Activated CD4-positive, alpha-beta memory T cell treated with anti-CD3 and anti-CD28 coated beads for 36 hours (primary cell): Measurements from ENCODE around the gene PPDPF. TPM values are rescaled to one million over a fixed set of nuclear protein-coding genes. Genes with fewer than 3 reads are reported as not detected.

Experiments used
- CTCF ChIA-PET: fragments of 350-600 bp; sonication (Branson Sonifier 250); formaldehyde crosslinking; loops from one replicate; lab custom pipeline; 2021; ENCODE audit warnings: antibody characterized with exemption, inconsistent platforms; lab: Charles Lee
- POLR2A ChIA-PET: fragments of 350-600 bp; sonication (Branson Sonifier 250); formaldehyde crosslinking; loops from one replicate; lab custom pipeline; 2021; ENCODE audit warnings: antibody characterized with exemption; lab: Charles Lee
- DNase-seq: peaks from one replicate; pipeline ENCODE4 v3.0.0-alpha.2; 2020
- H3K27ac Mint-ChIP-seq: one replicate; pipeline ENCODE4 v1.8.0; 2021; ENCODE audit warnings: mixed read lengths
- H3K27me3 Mint-ChIP-seq: one replicate; pipeline ENCODE4 v1.8.0; 2021; ENCODE audit warnings: mixed read lengths
- H3K36me3 Mint-ChIP-seq: one replicate; pipeline ENCODE4 v1.8.0; 2021; ENCODE audit warnings: mixed read lengths
- H3K4me1 Mint-ChIP-seq: one replicate; pipeline ENCODE4 v1.8.0; 2021; ENCODE audit warnings: low read depth, mixed read lengths
- H3K4me3 Mint-ChIP-seq: one replicate; pipeline ENCODE4 v1.8.0; 2021; ENCODE audit warnings: mild to moderate bottlenecking, mixed read lengths
- H3K9me3 Mint-ChIP-seq: one replicate; pipeline ENCODE4 v1.8.0; 2021; ENCODE audit warnings: mixed read lengths
- intact Hi-C: fragments of 100-400 bp; cut with micrococcal nuclease; formaldehyde crosslinking; loops from one replicate; pipeline ENCODE4 v1.15.1; 2023
- total RNA-seq, 2 experiments: library from RNA; stranded (reverse); gene quantifications; one replicate each; pipeline ENCODE4 v1.2.3, GENCODE V29; 2021

PPDPF gene
- total RNA-seq, 2 experiments from 2014 or later = 191 to 201 TPM

DNA sequence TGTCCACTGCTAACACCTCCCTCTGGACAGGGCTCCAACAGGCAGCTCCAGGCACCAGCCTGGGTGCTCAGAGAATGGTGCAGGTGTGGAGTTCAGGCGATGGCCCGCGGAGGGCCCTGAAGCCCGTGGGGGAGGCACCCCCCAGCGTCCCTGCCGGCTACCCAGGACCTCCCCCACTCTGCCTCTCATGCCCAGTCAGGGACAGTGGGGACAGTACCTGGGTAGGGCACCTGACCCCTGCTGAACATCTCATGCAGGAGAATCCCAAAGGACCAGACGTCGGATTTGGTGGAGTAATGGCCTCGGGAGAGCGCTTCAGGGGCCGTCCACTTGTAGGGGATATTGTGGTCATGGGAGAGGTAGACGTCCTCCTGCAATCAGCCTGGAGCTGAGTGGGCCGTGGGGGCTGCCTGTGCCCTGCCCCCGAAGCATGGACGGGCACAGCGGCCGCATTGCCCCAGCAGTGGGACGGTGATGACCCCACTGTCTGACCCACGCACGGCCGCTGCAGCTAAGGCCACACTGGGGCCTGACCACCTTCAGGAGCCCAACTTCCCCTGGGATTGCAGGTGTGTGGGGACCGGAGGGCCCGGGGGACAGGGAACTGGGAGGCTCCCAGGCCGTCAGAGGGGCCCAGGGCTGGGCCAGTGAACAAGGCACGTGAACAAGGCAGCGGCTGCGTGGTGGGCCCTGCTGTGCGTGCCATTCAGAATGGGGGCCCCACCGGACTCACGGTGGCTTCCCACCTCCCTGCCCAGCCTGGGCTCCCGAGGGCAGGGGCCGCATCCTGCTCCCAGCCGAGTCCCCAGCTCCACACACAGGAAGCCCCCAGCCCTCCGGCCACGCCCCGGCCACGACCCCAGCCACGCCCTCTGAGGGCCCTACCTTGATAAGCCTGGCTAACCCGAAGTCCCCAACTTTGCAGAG, 9.6 kb downstream of the PPDPF start:
- intact Hi-C loops = loop anchor here (10.0 kb wide), 1 partner anchor 535 kb away; the partner anchor contains the start of gene TCEA2

DNA sequence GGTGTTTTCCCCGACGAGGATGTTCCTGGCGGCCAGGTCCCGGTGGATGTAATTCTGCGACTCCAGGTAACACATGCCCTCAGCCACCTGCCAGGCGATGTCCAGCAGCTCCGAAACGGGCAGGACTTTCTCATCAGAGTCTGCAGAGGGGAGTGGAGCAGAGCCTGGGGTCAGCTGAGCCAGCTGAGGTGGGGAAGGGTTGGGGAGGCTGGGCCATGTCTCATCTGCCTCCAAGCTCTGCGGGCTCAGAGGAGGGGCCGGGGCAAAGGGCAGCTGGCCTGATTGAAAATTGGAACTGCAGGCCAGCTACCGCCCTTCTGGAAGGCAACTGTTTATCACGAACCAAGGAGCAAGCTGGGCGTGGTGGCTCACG, 10.2 kb downstream of the PPDPF start:
- CTCF ChIA-PET = no interaction called here
- no peaks in the 10 kb centered on the region for H3K9me3 Mint-ChIP-seq
- H3K36me3 Mint-ChIP-seq = no peaks in the 10 kb centered on the region
- intact Hi-C loops = loop anchor here (10.0 kb wide), 1 partner anchor 534 kb away; the partner anchor contains the start of gene TCEA2
- H3K27me3 Mint-ChIP-seq = no peaks in the 10 kb centered on the region
- POLR2A ChIA-PET = no interaction called here
- H3K4me3 Mint-ChIP-seq = no peak overlapping the region
- no peak for DNase-seq
- H3K4me1 Mint-ChIP-seq = peaks cover 17% of the 10 kb centered on the region
- no peak overlapping the region for H3K27ac Mint-ChIP-seq

More for the DNA sequence above, 9.6 kb downstream of the PPDPF start:
- Mint-ChIP-seq H3K9me3 (no peaks in the 10 kb centered on the region), H3K36me3 (no peaks in the 10 kb centered on the region), H3K4me1 (peaks cover 17% of the 10 kb centered on the region), H3K27ac (no peak overlapping the region), H3K4me3 (no peak overlapping the region), H3K27me3 (no peaks in the 10 kb centered on the region)
- ChIA-PET CTCF (interaction anchor here (0.6 kb wide), 1 partner anchor 88 kb away, joined by 3 read pairs; no protein-coding TSS in a partner anchor), POLR2A (interaction anchor here (2.0 to 2.1 kb wide), 2 partner anchors 8 to 9 kb away, joined by 8 to 12 read pairs; partner anchors contain the start of genes PPDPF and PTK6)
- no peak for DNase-seq

DNA sequence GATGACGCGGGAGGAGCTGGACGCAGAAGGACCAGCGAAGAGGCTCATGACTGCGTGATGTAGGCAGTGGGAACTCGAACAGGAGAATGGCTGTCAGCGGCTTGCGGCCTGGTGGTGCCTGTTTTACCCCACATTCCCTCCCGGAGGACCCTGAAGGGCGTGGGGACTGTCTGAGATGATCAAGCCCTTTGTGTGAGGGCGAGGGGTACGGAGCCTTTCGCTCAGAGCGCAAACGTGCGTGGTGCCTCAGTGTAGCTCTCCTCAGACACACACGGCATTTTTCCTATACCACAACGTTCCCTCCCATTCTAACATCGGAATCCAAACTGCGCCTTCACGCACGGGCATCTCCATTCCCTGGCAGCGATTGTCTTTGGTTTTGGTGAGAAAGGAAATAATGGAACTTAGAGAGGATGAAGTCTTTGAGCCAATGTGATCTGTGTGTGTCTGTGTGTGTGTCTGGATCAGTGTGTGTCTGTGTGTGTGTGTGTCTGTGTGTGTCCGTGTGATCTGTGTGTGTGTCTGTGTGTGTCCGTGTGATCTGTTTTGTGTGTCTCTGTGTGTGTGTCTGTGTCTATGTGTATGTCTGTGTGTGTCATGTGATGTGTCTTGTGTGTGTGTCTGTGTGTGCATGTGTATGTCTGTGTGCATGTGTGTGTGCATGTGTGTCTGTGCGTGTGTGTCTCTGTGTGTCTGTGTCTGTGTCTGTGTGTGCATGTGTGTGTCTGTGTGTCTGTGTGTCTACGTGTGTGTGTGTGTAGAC, 11.3 kb downstream of the PPDPF start:
- CTCF ChIA-PET = no interaction called here
- DNase-seq = no peak
- H3K4me1 Mint-ChIP-seq = peaks cover 22% of the 10 kb centered on the region
- intact Hi-C loops = loop anchor here (10.0 kb wide), 1 partner anchor 533 kb away; the partner anchor contains the start of gene TCEA2
- POLR2A ChIA-PET = no interaction called here
- H3K27me3 Mint-ChIP-seq = no peaks in the 10 kb centered on the region
- H3K36me3 Mint-ChIP-seq = no peaks in the 10 kb centered on the region
- H3K27ac Mint-ChIP-seq = no peak overlapping the region
- no peak overlapping the region for H3K4me3 Mint-ChIP-seq
- no peaks in the 10 kb centered on the region for H3K9me3 Mint-ChIP-seq

DNA sequence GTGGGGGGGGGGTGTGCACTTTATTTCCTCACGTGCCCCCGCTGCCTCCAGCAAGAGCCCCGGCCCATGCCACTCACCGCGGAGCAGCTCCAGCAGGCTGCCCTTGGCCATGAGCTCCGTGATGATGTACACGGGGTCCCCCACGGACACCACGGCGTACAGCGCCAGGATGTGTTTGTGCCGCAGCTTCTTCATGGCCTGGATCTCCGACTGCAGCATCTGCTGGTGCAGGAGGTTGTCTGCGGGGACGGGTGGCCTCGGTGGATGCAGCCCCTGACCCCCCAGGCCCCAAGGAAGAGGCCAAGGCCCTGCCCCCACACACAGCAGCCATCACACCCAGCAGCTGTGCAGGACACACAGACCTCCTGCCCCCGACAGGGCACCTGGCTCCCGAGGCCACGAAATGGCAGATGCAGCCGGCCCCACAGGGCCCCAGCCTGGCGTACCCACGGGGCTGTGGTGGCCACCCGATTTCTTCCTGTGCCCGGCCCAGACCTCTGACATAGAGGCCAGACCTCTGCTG, 11.9 kb downstream of the PPDPF start:
- Mint-ChIP-seq H3K27ac (no peak overlapping the region), H3K9me3 (no peaks in the 10 kb centered on the region), H3K36me3 (no peaks in the 10 kb centered on the region), H3K27me3 (no peaks in the 10 kb centered on the region), H3K4me1 (peaks cover 22% of the 10 kb centered on the region), H3K4me3 (no peak overlapping the region)
- intact Hi-C loops = loop anchor here (10.0 kb wide), 1 partner anchor 532 kb away; the partner anchor contains the start of gene TCEA2
- CTCF ChIA-PET = no interaction called here
- no peak for DNase-seq
- POLR2A ChIA-PET = no interaction called here

DNA sequence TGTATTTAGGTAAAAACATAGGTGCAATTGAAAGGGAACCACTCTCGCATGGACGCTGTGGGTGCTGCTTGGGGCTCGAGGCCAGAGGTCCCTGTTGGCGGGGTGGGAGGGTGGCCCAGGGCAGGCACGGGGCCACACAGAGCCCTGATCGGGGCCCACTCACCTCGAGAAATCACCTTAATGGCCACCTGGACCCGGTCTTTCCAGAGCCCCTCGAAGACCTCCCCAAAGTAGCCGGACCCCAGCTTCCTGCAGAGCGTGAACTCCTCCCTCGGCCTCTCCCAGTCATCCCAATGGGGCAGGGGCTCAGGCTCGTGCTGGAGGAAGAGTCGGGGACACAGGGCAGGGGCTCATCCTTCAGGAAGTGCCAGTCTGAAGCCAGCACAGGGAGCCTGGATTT, 12.8 kb downstream of the PPDPF start:
- ChIA-PET CTCF (no interaction called here), POLR2A (no interaction called here)
- H3K9me3 Mint-ChIP-seq = no peaks in the 10 kb centered on the region

DNA sequence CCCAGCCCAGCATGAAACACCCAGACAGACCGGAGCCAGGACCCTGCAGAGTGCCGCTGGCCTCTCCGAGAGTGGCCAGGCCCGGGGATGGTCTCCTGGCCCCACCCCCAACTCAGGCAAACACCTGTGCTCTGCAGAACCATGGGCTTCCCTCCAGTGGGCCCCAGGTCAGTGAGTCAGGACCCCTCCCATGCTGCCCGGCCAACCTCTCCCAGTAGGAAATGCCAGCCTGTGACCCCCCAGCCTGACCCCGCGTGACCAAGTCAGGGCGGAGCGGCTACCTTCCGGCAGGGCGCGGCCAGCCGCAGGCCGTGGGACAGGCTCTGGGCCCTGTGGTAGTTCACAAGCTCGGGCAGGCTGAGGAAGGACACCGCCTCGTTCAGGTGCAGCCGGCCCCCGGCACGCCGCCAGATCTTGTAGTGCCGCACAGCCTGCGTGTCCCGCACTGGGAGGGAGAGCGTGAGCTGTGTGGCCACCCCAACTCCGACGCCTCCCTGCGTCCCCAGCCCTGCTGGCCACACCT, 13.4 kb downstream of the PPDPF start:
- H3K27me3 Mint-ChIP-seq = no peaks in the 10 kb centered on the region
- H3K4me3 Mint-ChIP-seq = no peak overlapping the region
- intact Hi-C loops = loop anchor here (10.0 kb wide), 1 partner anchor 531 kb away; the partner anchor contains the start of gene TCEA2
- H3K36me3 Mint-ChIP-seq = no peaks in the 10 kb centered on the region
- no peak for DNase-seq
- H3K4me1 Mint-ChIP-seq = peaks cover 15% of the 10 kb centered on the region
- CTCF ChIA-PET = no interaction called here
- POLR2A ChIA-PET = interaction anchor here (5.8 kb wide), 1 partner anchor 12 kb away, joined by 55 read pairs; the partner anchor contains the start of gene PPDPF
- no peaks in the 10 kb centered on the region for H3K9me3 Mint-ChIP-seq
- H3K27ac Mint-ChIP-seq = no peak overlapping the region

More for the DNA sequence above, 12.8 kb downstream of the PPDPF start:
- no peaks in the 10 kb centered on the region for H3K36me3 Mint-ChIP-seq
- no peak overlapping the region for H3K27ac Mint-ChIP-seq
- H3K27me3 Mint-ChIP-seq = no peaks in the 10 kb centered on the region
- intact Hi-C loops = loop anchor here (10.0 kb wide), 1 partner anchor 531 kb away; the partner anchor contains the start of gene TCEA2
- no peak for DNase-seq
- H3K4me1 Mint-ChIP-seq = peaks cover 20% of the 10 kb centered on the region
- H3K4me3 Mint-ChIP-seq = no peak overlapping the region

DNA sequence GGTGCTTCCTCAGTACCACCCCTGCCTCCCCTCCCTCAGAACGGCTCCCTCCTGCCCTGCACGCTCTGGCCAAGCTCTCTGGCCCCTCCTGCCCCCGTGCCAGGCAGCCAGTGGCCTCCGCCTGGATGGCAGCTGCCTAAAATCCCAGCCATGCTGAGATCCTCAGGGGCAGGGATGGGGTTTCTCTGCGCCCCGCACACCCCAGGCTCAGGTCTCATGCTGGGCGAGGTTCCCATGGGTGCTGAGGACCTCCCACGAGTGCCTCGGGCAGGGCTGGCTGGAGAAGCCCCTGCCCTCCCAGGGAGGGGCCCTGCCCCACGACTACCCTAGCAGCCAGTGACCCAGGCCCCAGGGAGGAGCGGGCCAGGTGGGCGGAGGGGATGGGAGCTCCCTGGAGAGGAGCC, 13.9 kb downstream of the PPDPF start:
- Mint-ChIP-seq H3K4me3 (no peak overlapping the region), H3K4me1 (peaks cover 12% of the 10 kb centered on the region), H3K9me3 (no peaks in the 10 kb centered on the region), H3K27ac (no peak overlapping the region), H3K36me3 (no peaks in the 10 kb centered on the region), H3K27me3 (no peaks in the 10 kb centered on the region)
- no peak for DNase-seq
- intact Hi-C loops = loop anchor here (10.0 kb wide), 1 partner anchor 530 kb away; the partner anchor contains the start of gene TCEA2
- ChIA-PET CTCF (no interaction called here), POLR2A (interaction anchor here (5.8 kb wide), 1 partner anchor 13 kb away, joined by 55 read pairs; the partner anchor contains the start of gene PPDPF)

DNA sequence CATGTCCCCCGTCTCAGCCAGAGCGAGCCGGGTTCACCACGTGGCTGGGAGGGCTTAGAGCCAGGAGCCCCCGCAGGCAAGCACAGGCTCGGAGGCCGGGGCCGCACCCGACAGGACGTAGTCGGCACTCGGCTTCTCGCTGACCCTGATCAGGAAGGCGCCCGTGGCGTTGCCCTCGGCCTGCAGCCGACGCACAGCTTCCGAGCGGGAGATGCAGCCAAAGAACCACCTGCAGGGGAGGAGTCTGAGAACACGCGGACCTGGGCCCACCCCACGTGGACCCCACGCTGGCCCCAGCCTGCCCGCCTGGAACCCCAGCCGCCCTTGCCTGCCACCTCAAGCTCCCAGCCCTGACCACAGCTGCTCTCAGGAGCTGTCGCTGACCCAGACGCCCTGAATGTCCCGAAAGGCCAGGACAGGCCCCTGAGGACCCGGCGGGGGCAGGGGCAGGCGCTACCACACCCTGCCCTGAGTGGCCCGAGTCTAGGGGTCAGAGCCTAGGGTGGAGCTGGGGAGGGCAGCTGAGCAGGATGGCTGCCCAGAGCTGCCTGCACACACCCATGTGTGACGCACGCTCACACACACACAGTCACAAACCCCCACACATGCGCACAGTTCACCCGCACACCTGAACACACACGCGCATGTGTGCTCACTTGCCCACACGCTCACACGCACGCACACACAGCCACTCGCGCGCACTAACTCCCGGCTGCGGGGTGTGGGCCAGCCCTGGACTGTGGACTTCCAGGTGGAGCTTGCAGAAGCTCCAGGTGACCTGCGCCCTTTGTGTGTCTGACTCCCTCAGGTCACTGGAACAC, 14.5 kb downstream of the PPDPF start:
- Mint-ChIP-seq H3K27me3 (no peaks in the 10 kb centered on the region), H3K27ac (no peak overlapping the region), H3K36me3 (no peaks in the 10 kb centered on the region), H3K9me3 (no peaks in the 10 kb centered on the region), H3K4me3 (no peak overlapping the region), H3K4me1 (peaks cover 12% of the 10 kb centered on the region)
- DNase-seq = no peak
- intact Hi-C loops = loop anchor here (5.0 to 10.0 kb wide), 6 partner anchors 102 to 530 kb away; partner anchors contain the start of genes PRPF6, TCEA2, TNFRSF6B and UCKL1
- POLR2A ChIA-PET = interaction anchor here (5.8 kb wide), 1 partner anchor 13 kb away, joined by 55 read pairs; the partner anchor contains the start of gene PPDPF
- CTCF ChIA-PET = interaction anchor here (1.0 kb wide), 1 partner anchor 93 kb away, joined by 3 read pairs; no protein-coding TSS in a partner anchor

DNA sequence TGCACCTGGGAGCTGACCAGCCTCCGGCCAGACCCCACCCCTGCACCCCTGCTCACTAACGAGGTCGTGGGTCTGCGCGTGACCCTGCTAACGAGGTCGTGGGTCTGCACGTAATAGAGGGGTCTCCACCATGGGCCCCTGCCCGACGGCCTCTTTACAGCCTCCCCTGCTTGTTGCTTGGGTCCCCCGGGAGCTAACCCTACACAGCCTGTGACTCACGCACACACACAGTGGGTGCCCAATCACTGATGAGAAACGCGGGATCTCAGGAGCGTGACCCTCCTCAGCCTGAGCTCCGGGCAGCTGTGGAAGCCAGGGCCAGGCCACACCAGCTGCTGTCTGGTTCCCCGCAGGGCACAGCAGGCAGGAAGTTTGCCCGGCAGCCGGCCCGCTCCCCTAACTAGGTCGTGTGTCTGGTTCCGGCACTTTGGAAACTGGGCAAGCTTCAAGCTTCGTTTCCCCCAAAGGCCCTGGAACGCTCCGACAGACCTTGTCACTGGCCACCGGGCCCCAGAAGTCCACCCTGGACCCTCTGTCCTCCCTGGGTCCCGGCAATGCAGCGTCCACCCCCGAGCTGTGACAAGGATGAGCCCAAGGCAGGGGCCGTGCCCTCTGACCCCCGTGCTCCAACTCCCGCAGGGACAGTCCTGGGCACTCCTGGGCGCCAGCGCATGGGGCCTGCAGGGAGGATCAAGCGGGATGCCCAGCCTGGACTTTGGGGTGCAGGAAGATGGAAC, 15.8 kb downstream of the PPDPF start:
- ChIA-PET POLR2A (interaction anchor here (1.1 to 5.8 kb wide), 6 partner anchors 7 to 329 kb away, joined by 3 to 55 read pairs (median 6); partner anchors contain the start of genes PPDPF and TPD52L2), CTCF (interaction anchor here (0.6 to 2.6 kb wide), 13 partner anchors 13 to 444 kb away, joined by 3 to 19 read pairs (median 8); partner anchors contain the start of genes ARFRP1, LIME1, PPDPF and PRPF6)
- Mint-ChIP-seq H3K9me3 (no peaks in the 10 kb centered on the region), H3K27ac (no peak overlapping the region), H3K36me3 (no peaks in the 10 kb centered on the region), H3K4me1 (peaks cover 13% of the 10 kb centered on the region), H3K27me3 (no peaks in the 10 kb centered on the region), H3K4me3 (no peak overlapping the region)
- DNase-seq = no peak
- intact Hi-C loops = loop anchor here (5.0 to 10.0 kb wide), 6 partner anchors 101 to 528 kb away; partner anchors contain the start of genes PRPF6, TCEA2, TNFRSF6B and UCKL1
